NCI-H774 (cell line): Measurements from ENCODE around the gene FBXL2.
"Not testable (repeated sequence)": the region's sequence is repeated elsewhere in the genome, so short reads cannot be mapped to it uniquely, and the experiment has no call there.

Experiments used
- DNase-seq: peaks from one replicate; lab custom pipeline; 2025; lab: John Stamatoyannopoulos, UW

Gene FBXL2

DNA sequence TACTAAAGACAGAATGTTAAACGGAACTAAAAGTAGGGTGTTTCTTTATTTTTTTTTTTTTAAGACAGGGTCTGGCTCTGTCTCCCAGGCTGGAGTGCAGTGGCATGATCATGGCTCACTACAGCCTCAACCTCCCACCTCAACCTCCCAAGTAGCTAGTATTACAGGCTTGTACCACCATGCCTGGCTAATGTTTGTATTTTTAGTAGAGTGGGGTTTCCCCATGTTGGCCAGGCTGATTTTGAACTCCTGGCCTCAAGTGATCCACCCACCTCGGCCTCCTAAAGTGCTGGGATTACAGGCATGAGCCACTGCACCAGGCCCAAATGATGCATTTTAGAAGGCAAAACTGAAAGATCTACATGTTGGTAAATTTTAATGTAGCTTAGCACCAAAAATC lies 152.1 kb downstream of the FBXL2 start:
- DNase-seq: not testable (repeated sequence)

GRCh38 chr3:33430061-33430460 lies 152.8 kb downstream of the FBXL2 start:
- DNase-seq: no peak

DNA sequence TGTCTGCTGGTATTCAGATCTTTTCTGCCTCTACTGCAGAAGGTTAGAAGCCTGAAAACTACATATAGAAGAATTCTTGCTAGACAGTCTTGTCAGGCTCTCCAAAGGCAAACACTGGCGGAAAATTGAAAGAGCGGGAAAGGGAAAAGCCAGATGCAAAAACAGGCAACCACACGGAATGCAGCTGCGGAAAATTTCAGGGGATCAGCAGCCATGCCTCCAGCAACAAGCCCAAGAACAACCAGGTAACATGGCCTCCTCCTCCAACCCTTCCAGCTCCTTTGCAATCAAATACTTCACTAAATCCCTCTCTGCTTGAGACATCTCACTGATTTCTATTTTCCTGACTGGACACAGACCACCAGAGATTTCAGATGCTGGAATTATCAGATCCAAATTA lies 153.3 kb downstream of the FBXL2 start:
- no peak for DNase-seq

DNA sequence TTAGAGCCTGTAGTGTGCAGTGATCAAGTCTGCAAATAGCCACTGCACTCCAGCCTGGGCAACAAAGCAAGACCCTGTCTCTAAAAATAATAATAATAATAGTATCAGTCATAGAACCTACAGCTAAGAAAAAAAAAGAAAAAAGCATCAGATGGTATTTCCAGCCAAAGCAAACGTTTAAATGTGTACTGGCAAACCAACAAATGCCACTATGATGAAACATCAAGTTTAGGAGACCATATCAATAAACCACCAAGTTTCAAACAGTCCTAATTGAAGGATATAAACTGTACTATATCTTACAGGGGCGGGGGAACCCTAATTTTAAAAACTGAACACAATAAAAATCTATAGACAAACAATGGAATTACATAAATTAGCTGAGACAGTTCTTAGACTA lies 156.6 kb downstream of the FBXL2 start:
- no peak for DNase-seq
